HCT116 (cell line): Measurements from ENCODE around the gene DTWD2. TPM values are rescaled to one million over a fixed set of nuclear protein-coding genes. Genes with fewer than 3 reads are reported as not detected.

ENCODE experiments used
- ATAC-seq: fragments of 200-7000 bp; cut with Tn5 transposase; 2 replicates; pipeline ENCODE4 v1.9.1; 2020; ENCODE audit warnings: mild to moderate bottlenecking, moderate library complexity
- BruUV-seq: library from RNA; stranded (reverse); fragments of 400-500 nt; replicated peaks from 2 replicates; lab custom pipeline; 2021; lab: Mats Ljungman, UMichigan
- CTCF ChIA-PET: fragments of 300-600 bp; sonication (Branson Sonifier 250); formaldehyde crosslinking; loops from one replicate; lab custom pipeline; 2021; ENCODE audit warnings: antibody characterized with exemption; lab: Charles Lee
- POLR2A ChIA-PET: fragments of 300-600, 350-600 bp; sonication (Branson Sonifier 250); formaldehyde crosslinking; loops from one replicate; lab custom pipeline; 2021; ENCODE audit warnings: antibody characterized with exemption; lab: Charles Lee
- RAD21 ChIA-PET, 2 experiments: fragments of 300-600 bp; sonication (Branson Sonifier 250); formaldehyde crosslinking; loops; one replicate each; lab custom pipeline; 2023; ENCODE audit warnings: low total read pairs in 2 of 2; ENCODE audit not compliant: uncharacterized antibody in 2 of 2, unreplicated experiment in 2 of 2, low non-redundant PET in 1 of 2; lab: Charles Lee
- DNase-seq: peaks from one replicate; pipeline ENCODE4 v3.0.0-alpha.2; 2010; ENCODE audit warnings: low read depth, low spot score
- H2AFZ ChIP-seq: fragments of 200-600 bp; shearing (Covaris generic), sonication (generic); 2 replicates; pipeline ENCODE4 v1.6.1; 2017; ENCODE audit warnings: low read depth, mixed run types, mixed read lengths, antibody characterized with exemption, low read length; ENCODE audit not compliant: poor library complexity, severe bottlenecking
- H3K27ac ChIP-seq: 2 replicates; pipeline ENCODE4 v1.5.1; 2012; ENCODE audit warnings: low read depth, low read length
- H3K27me3 ChIP-seq: fragments of 200-600 bp; sonication (generic); 2 replicates; pipeline ENCODE4 v1.6.1; 2016; ENCODE audit warnings: mixed run types, low read length, mixed read lengths; ENCODE audit not compliant: insufficient read depth
- H3K36me3 ChIP-seq, 2 experiments: fragments of 200-500 bp in 1 of 2; fragments of 200-600 bp in 1 of 2; sonication (Bioruptor generic) in 1 of 2; sonication (generic) in 1 of 2; 2 replicates each; pipeline versions ENCODE4 v1.5.1 to v1.6.1; 2014 to 2016; ENCODE audit warnings: low read length in 2 of 2, inconsistent platforms in 1 of 2, mixed read lengths in 1 of 2, mixed run types in 1 of 2; ENCODE audit not compliant: insufficient read depth in 2 of 2, control insufficient read depth in 1 of 2
- H3K4me1 ChIP-seq, 2 experiments: fragments of 200-600 bp in 1 of 2; sonication (generic) in 1 of 2; 2 replicates each; pipeline versions ENCODE4 v1.5.1 to v1.6.1; 2012 to 2017; ENCODE audit warnings: low read length in 2 of 2, inconsistent platforms in 1 of 2, mild to moderate bottlenecking in 1 of 2, mixed read lengths in 1 of 2, mixed run types in 1 of 2, moderate library complexity in 1 of 2; ENCODE audit not compliant: insufficient read depth in 2 of 2, control insufficient read depth in 1 of 2
- H3K4me2 ChIP-seq: fragments of 200-600 bp; sonication (generic); 2 replicates; pipeline ENCODE4 v1.6.1; 2017; ENCODE audit warnings: mixed run types, low read length, mixed read lengths
- H3K4me3 ChIP-seq, 2 experiments: fragments of 200-600 bp in 1 of 2; sonication (generic) in 1 of 2; replicated peaks in 1 of 2; 2 replicates each; pipeline ENCODE4 v1.5.1; 2011 to 2016; ENCODE audit warnings: low read length in 2 of 2, control low read depth in 1 of 2, low read depth in 1 of 2, mild to moderate bottlenecking in 1 of 2, mixed read lengths in 1 of 2, mixed run types in 1 of 2
- H3K79me2 ChIP-seq: fragments of 200-600 bp; sonication (generic); 2 replicates; pipeline ENCODE4 v1.6.1; 2017; ENCODE audit warnings: mild to moderate bottlenecking, mixed run types, low read length, moderate library complexity, mixed read lengths; ENCODE audit not compliant: insufficient read depth
- H3K9ac ChIP-seq: fragments of 200-600 bp; sonication (generic); 2 replicates; pipeline ENCODE4 v1.6.1; 2016; ENCODE audit warnings: low read length, mixed read lengths
- H3K9me2 ChIP-seq: fragments of 200-600 bp; sonication (generic), shearing (Covaris generic); 2 replicates; pipeline ENCODE4 v1.6.1; 2017; ENCODE audit warnings: mixed run types, mild to moderate bottlenecking, moderate library complexity; ENCODE audit not compliant: insufficient read depth
- H3K9me3 ChIP-seq, 2 experiments: fragments of 200-500 bp in 1 of 2; fragments of 200-600 bp in 1 of 2; sonication (Bioruptor generic) in 1 of 2; sonication (generic) in 1 of 2; 2 replicates each; pipeline ENCODE4 v1.6.1; 2014 to 2017; ENCODE audit warnings: low read length in 2 of 2, mixed read lengths in 2 of 2, inconsistent platforms in 1 of 2, low read depth in 1 of 2, mild to moderate bottlenecking in 1 of 2, mixed run types in 1 of 2, moderate library complexity in 1 of 2; ENCODE audit not compliant: control insufficient read depth in 1 of 2, insufficient read depth in 1 of 2
- H4K20me1 ChIP-seq: fragments of 200-600 bp; sonication (generic), shearing (Covaris generic); 2 replicates; pipeline ENCODE4 v1.6.1; 2017; ENCODE audit warnings: mixed run types, mild to moderate bottlenecking, moderate library complexity; ENCODE audit not compliant: insufficient read depth
- CBX3 ChIP-seq: IDR thresholded peaks from 2 replicates; pipeline ENCODE4 v1.6.1; 2012; ENCODE audit warnings: low read depth
- ELF1 ChIP-seq: IDR thresholded peaks from 2 replicates; pipeline ENCODE4 v1.6.1; 2012; ENCODE audit warnings: low read depth, borderline replicate concordance
- FOSL1 ChIP-seq: IDR thresholded peaks from 2 replicates; pipeline ENCODE4 v1.6.1; 2012; ENCODE audit warnings: low read depth
- JUND ChIP-seq: IDR thresholded peaks from 2 replicates; pipeline ENCODE4 v1.6.1; 2012
- POLR2A ChIP-seq: IDR thresholded peaks from 2 replicates; pipeline ENCODE4 v1.7.0; 2011; ENCODE audit warnings: borderline replicate concordance; ENCODE audit not compliant: insufficient read depth, insufficient read length; ENCODE audit errors: extremely low read depth
- POLR2AphosphoS5 ChIP-seq: IDR thresholded peaks from 2 replicates; pipeline ENCODE4 v1.6.1; 2011; ENCODE audit warnings: mild to moderate bottlenecking, low read depth, low read length, moderate library complexity
- RAD21 ChIP-seq: IDR thresholded peaks from 2 replicates; pipeline ENCODE4 v1.6.1; 2012; ENCODE audit warnings: low read depth, mild to moderate bottlenecking
- SIN3A ChIP-seq: IDR thresholded peaks from 2 replicates; pipeline ENCODE4 v1.6.1; 2012; ENCODE audit warnings: low read depth
- SP1 ChIP-seq: IDR thresholded peaks from 2 replicates; pipeline ENCODE4 v1.6.1; 2012; ENCODE audit warnings: low read depth
- TCF7L2 ChIP-seq: IDR thresholded peaks from 2 replicates; pipeline ENCODE4 v1.7.0; 2011; ENCODE audit warnings: borderline replicate concordance, inconsistent platforms; ENCODE audit not compliant: insufficient read depth, insufficient read length; ENCODE audit errors: extremely low read depth
- ZFX ChIP-seq: fragments of 450-650 bp; IDR thresholded peaks from 2 replicates; pipeline ENCODE4 v1.6.1; 2017
- intact Hi-C: fragments of 100-400 bp; cut with micrococcal nuclease; formaldehyde crosslinking; loops from 2 replicates; pipeline ENCODE4 v1.10.0; 2022
- total RNA-seq: library from RNA; stranded (reverse); gene quantifications from one replicate; pipeline ENCODE4 v1.2.1, GENCODE V29; 2021; ENCODE audit not compliant: unreplicated experiment
- TF ChIP-seq, protein P1 (sequence below): IDR thresholded peaks from 2 replicates; pipeline ENCODE4 v1.6.1; 2012
- TF ChIP-seq, protein P2 (sequence below), 3 experiments: fragments of 200-600 bp in 1 of 3; sonication (generic) in 1 of 3; IDR thresholded peaks in 2 of 3; conservative IDR thresholded peaks in 1 of 3; 2 replicates each; pipeline ENCODE4 v1.5.1; 2012 to 2017; ENCODE audit warnings: low read depth in 2 of 3, low read length in 2 of 3, antibody characterized with exemption in 1 of 3, borderline replicate concordance in 1 of 3, control low read depth in 1 of 3, mild to moderate bottlenecking in 1 of 3, mixed read lengths in 1 of 3, mixed run types in 1 of 3, moderate library complexity in 1 of 3; ENCODE audit not compliant: insufficient read depth in 1 of 3
- TF ChIP-seq, protein P3 (sequence below): IDR thresholded peaks from 2 replicates; pipeline ENCODE4 v1.6.1; 2012

The DTWD2 gene
- total RNA-seq, 1 experiment from 2014 or later: 5.2 TPM

DNA sequence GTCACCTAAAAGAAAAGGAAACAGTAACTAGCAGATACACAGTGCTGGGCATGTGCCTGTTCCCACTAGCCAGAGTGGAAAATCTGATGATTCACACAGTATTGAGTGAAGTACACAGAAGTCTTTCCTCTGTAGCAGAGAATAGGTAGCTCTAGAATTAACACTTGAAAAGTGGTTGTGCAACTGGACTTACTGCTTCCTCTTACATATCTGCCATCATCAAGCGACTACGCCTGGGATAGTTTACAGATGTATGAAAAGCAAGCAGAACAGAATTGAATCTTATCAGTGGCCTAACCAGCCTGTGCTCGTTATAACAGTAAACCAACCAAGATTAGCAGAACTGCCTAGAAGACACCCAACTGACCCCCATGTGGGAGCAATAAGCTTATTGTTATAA lies 130.6 kb downstream of the DTWD2 start:
- no peak for ATAC-seq
- intact Hi-C loops: no loop called here

More for the DNA sequence above, 130.6 kb downstream of the DTWD2 start:
- no peaks in the 10 kb centered on the region for H3K4me1 ChIP-seq
- H3K27me3 ChIP-seq: no peaks in the 10 kb centered on the region
- ChIA-PET CTCF (no interaction called here), POLR2A (interaction anchor here (1.0 kb wide), 1 partner anchor 73 kb away, joined by 3 read pairs; no protein-coding TSS in a partner anchor), RAD21 (no interaction called here)
- no peaks in the 10 kb centered on the region for H3K36me3 ChIP-seq
- no TSS peak for BruUV-seq
- no peak for TF ChIP-seq CBX3
- no peak for TF ChIP-seq POLR2A
- TF ChIP-seq RAD21: no peak
- TF ChIP-seq FOSL1: no peak
- TF ChIP-seq, protein P1, sequence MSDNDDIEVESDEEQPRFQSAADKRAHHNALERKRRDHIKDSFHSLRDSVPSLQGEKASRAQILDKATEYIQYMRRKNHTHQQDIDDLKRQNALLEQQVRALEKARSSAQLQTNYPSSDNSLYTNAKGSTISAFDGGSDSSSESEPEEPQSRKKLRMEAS: no peak
- TF ChIP-seq ZFX: no peak
- TF ChIP-seq, protein P2, sequence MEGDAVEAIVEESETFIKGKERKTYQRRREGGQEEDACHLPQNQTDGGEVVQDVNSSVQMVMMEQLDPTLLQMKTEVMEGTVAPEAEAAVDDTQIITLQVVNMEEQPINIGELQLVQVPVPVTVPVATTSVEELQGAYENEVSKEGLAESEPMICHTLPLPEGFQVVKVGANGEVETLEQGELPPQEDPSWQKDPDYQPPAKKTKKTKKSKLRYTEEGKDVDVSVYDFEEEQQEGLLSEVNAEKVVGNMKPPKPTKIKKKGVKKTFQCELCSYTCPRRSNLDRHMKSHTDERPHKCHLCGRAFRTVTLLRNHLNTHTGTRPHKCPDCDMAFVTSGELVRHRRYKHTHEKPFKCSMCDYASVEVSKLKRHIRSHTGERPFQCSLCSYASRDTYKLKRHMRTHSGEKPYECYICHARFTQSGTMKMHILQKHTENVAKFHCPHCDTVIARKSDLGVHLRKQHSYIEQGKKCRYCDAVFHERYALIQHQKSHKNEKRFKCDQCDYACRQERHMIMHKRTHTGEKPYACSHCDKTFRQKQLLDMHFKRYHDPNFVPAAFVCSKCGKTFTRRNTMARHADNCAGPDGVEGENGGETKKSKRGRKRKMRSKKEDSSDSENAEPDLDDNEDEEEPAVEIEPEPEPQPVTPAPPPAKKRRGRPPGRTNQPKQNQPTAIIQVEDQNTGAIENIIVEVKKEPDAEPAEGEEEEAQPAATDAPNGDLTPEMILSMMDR (IDR thresholded peaks at IDR 0.05 in 2 of 3, conservative IDR thresholded peaks at IDR 0.05 in 1 of 3; ENCODE audit: borderline replicate concordance in 1 of 3, insufficient read depth in 1 of 3, low read depth in 2 of 3, low read length in 2 of 3): no peak
- TF ChIP-seq JUND: no peak
- TF ChIP-seq, protein P3, sequence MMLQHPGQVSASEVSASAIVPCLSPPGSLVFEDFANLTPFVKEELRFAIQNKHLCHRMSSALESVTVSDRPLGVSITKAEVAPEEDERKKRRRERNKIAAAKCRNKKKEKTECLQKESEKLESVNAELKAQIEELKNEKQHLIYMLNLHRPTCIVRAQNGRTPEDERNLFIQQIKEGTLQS: no peak
- TF ChIP-seq SP1: no peak
- no peak for TF ChIP-seq POLR2AphosphoS5
- TF ChIP-seq TCF7L2: no peak
- no peak for TF ChIP-seq SIN3A
- TF ChIP-seq ELF1: no peak
- no peaks in the 10 kb centered on the region for H3K9me3 ChIP-seq
- no peak overlapping the region for H3K4me2 ChIP-seq
- no peaks in the 10 kb centered on the region for H4K20me1 ChIP-seq
- H3K79me2 ChIP-seq: no peaks in the 10 kb centered on the region
- H3K4me3 ChIP-seq: no peak overlapping the region
- H3K9me2 ChIP-seq: no peaks in the 10 kb centered on the region
- no peak overlapping the region for H3K9ac ChIP-seq
- H2AFZ ChIP-seq: no peak overlapping the region
- no peak for DNase-seq
- no peak overlapping the region for H3K27ac ChIP-seq
